Spleen (tissue), 11 donors: ENCODE measurements around the gene ABTB2. TPM values are rescaled to one million over a fixed set of nuclear protein-coding genes. Genes with fewer than 3 reads are reported as not detected.

Source experiments
- DNase-seq: peaks from one replicate; pipeline ENCODE4 v3.0.0-alpha.2; 2020
- H3K27ac ChIP-seq, 8 donors: fragments of 200-600 bp; sonication (generic) in 7 of 8; 1 replicate in 4 of 8; 2 replicates in 4 of 8; pipeline versions ENCODE4 v1.5.0 to v1.8.0; 2016 to 2021; ENCODE audit warnings: inconsistent platforms in 4 of 8, mild to moderate bottlenecking in 4 of 8, moderate library complexity in 1 of 8
- H3K27me3 ChIP-seq, 7 donors: fragments of 200-600 bp; sonication (generic) in 6 of 7; replicated peaks in 1 of 7; 1 replicate in 4 of 7; 2 replicates in 3 of 7; pipeline versions ENCODE4 v1.5.0 to v1.8.0; 2016 to 2021; ENCODE audit warnings: inconsistent platforms in 3 of 7, mild to moderate bottlenecking in 1 of 7
- H3K36me3 ChIP-seq, 6 donors: fragments of 200-600 bp; sonication (generic) in 5 of 6; 1 replicate in 4 of 6; 2 replicates in 2 of 6; pipeline versions ENCODE4 v1.5.0 to v1.8.0; 2016 to 2021; ENCODE audit warnings: inconsistent platforms in 2 of 6
- H3K4me1 ChIP-seq, 6 donors: fragments of 200-600 bp; sonication (generic) in 5 of 6; 1 replicate in 3 of 6; 2 replicates in 3 of 6; pipeline versions ENCODE4 v1.5.0 to v1.8.0; 2016 to 2021; ENCODE audit warnings: inconsistent platforms in 3 of 6
- H3K4me3 ChIP-seq, 8 donors: fragments of 200-600 bp; sonication (generic) in 7 of 8; 1 replicate in 4 of 8; 2 replicates in 4 of 8; pipeline versions ENCODE4 v1.5.0 to v1.8.0; 2016 to 2021; ENCODE audit warnings: inconsistent platforms in 4 of 8, mild to moderate bottlenecking in 4 of 8, moderate library complexity in 2 of 8
- H3K9me3 ChIP-seq, 8 donors: fragments of 200-600 bp; sonication (generic) in 7 of 8; 1 replicate in 4 of 8; 2 replicates in 4 of 8; pipeline versions ENCODE4 v1.5.0 to v1.8.0; 2016 to 2021; ENCODE audit warnings: inconsistent platforms in 4 of 8
- CTCF ChIP-seq, 11 experiments: fragments of 200-600 bp in 7 of 11; fragments of 450-650 bp in 4 of 11; sonication (generic) in 4 of 11; IDR thresholded peaks in 8 of 11; conservative IDR thresholded peaks in 3 of 11; 1 replicate in 7 of 11; 2 replicates in 4 of 11; pipeline versions ENCODE4 v1.4.0 to v1.8.0; 2016 to 2021; ENCODE audit warnings: antibody characterized with exemption in 11 of 11, inconsistent platforms in 4 of 11, mild to moderate bottlenecking in 1 of 11
- POLR2A ChIP-seq, 3 donors: fragments of 450-650 bp; IDR thresholded peaks; one replicate each; pipeline ENCODE4 v1.5.1; 2017; ENCODE audit warnings: antibody characterized with exemption in 3 of 3, mild to moderate bottlenecking in 1 of 3
- POLR2AphosphoS5 ChIP-seq, 3 donors: sonication (generic); formaldehyde crosslinking; IDR thresholded peaks; one replicate each; pipeline ENCODE4 v1.5.1; 2017; ENCODE audit warnings: antibody characterized with exemption in 3 of 3
- WGBS, 5 donors: extraction: QIAGEN DNeasy Blood & Tissue Kit in 3 of 5; methylation state at CpG; one replicate each; pipeline versions ENCODE4 v1.1.5 to v1.1.7; 2013 to 2018; 5-methylcytosine and 5-hydroxymethylcytosine counted together
- intact Hi-C: fragments of 100-400 bp; cut with DNase I; formaldehyde crosslinking; loops from one replicate; pipeline ENCODE4 v1.15.0; 2023; ENCODE audit warnings: low total_unique reads
- polyA plus RNA-seq, 3 donors: library from polyadenylated mRNA; stranded (reverse); fragments of 200-250 nt; gene quantifications; one replicate each; pipeline ENCODE4 v1.2.1, GENCODE V29; 2013
- total RNA-seq, 7 donors: library from RNA; depleted of rRNA in 3 of 7; stranded (reverse); fragments of >200 nt in 3 of 7; fragmentation: NEBNext Ultra II Directional in 4 of 7; extraction: Animal tissue kit (Norgen Biotek cat#: 25700) in 4 of 7; gene quantifications; one replicate each; pipeline versions ENCODE4 v1.1.0 to v1.2.1, GENCODE V29; 2016 to 2021
- donor health status: healthy with polysubstance abuse.
- donor health status: DM: no; HTN: no; CAD: no; lungs with moderate emphysema.
- donor health status: DM: no; HTN: no; CAD: no.
- donor health status: Bipolar disorder and iron deficiency.
- donor health status: healthy.
- donor health status: DM: no; HTN: no; CAD: no.
- donor health status: DM: yes; HTN: yes; CAD: no.

ABTB2 gene
- total and polyA plus RNA-seq, 10 donors, result 0.41 to 2.9 (median 1.7) TPM

DNA sequence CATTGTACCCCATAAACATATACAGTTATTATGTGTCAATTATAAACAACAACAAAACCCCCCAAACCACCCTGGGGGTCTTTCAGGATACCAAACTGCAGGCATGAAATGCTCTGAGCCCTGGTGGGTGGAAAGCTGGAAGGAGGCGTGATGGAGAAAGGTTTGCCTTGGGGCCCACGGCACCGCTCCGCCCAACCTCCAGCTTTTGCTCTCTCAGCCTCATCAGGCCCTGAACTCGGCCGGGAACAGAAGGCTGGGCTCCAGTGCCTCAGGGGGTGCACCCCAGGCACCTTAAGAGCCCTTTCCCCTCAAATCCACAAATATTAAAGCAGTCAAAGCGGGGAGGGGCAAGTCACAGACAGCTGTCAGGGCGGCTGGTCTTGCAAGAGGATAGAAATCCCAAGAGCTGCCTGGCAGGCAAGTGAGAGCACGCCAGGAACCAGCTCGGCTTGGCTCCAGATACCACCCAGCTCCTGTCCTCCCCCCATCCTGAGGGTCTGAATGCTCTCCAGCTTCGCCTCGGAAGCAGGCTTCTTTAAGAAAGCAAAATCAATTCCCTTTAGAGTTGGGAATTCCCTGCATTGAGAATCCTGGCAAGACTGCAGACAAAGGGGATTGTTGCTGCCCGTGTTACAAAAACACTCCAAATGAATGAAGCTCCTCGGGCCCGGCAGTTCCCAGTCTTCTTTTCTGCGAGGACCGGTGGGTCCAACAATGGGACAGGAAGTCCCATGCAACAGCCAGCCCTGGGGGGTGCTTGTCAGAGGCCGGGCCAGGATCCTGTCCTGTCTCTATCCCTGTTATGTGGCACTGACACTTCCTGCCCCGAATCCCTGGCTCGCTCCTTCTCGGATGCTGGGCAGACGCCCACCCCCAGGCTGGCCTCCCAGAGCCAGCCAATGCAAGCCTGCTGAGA, 171.6 kb downstream of the ABTB2 start:
- intact Hi-C loops, result no loop called here
- WGBS, 5 donors, result 72 to 88% (median 81%) methylated on average over 17 to 22 of the region's 22 CpGs
- H3K9me3 ChIP-seq, result no peaks in the 10 kb centered on the region
- H3K4me1 ChIP-seq, result no peaks in the 10 kb centered on the region
- DNase-seq, result no peak
- TF ChIP-seq POLR2A (IDR thresholded peaks at IDR 0.05), result no peak
- no peak overlapping the region for H3K4me3 ChIP-seq
- H3K27me3 ChIP-seq, result no peaks in the 10 kb centered on the region
- H3K36me3 ChIP-seq, result no peaks in the 10 kb centered on the region
- H3K27ac ChIP-seq, result no peak overlapping the region

DNA sequence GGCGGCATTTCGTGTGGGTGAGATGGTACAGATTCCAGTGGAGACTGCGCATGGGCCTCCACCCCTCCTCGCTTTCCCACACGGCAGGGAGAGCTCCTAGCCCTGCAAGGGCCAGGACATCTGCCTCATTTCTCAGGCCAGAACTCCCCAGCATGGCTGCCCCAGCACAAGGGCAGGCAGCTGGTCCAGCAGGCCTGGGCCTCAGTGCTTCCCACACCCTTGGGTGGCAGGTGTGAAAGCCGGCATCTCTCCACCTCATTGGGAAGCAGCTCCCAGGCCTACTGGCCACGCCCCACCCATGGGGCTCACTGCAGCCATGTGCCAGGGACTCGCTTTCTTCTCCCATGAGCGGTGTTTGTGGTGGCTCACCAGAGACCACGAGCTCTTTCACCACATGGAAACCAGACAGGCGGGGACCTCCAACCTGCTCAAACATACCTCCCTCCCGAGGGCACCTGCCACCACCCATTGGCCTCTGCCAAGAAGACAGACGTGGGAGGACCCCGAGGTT, 173.2 kb downstream of the ABTB2 start:
- Histone ChIP-seq H3K36me3 (no peaks in the 10 kb centered on the region), H3K27me3 (no peaks in the 10 kb centered on the region), H3K4me3 (no peak overlapping the region), H3K4me1 (peaks cover 0 to 3% (median 0%) of the 10 kb centered on the region in 6 donors), H3K27ac (no peak overlapping the region), H3K9me3 (no peaks in the 10 kb centered on the region)
- TF ChIP-seq CTCF (IDR thresholded peaks at IDR 0.05 in 8 of 11, conservative IDR thresholded peaks at IDR 0.05 in 3 of 11) (no peak), POLR2AphosphoS5 (IDR thresholded peaks at IDR 0.05) (no peak), POLR2A (IDR thresholded peaks at IDR 0.05) (no peak)
- intact Hi-C loops, result no loop called here
- 69 to 92% (median 87%) methylated on average over 8 to 14 of the region's 14 CpGs for WGBS, 5 donors
- DNase-seq, result no peak

GRCh38 chr11:34183848-34184391, 173.9 kb downstream of the ABTB2 start:
- Histone ChIP-seq H3K4me3 (no peak overlapping the region), H3K36me3 (no peaks in the 10 kb centered on the region), H3K27ac (no peak overlapping the region), H3K27me3 (no peaks in the 10 kb centered on the region), H3K4me1 (peaks cover 0 to 3% (median 0%) of the 10 kb centered on the region in 6 donors), H3K9me3 (no peaks in the 10 kb centered on the region)
- DNase-seq, result no peak
- no peak for TF ChIP-seq POLR2A (IDR thresholded peaks at IDR 0.05)
- no peak for TF ChIP-seq CTCF (IDR thresholded peaks at IDR 0.05 in 8 of 11, conservative IDR thresholded peaks at IDR 0.05 in 3 of 11)
- TF ChIP-seq POLR2AphosphoS5 (IDR thresholded peaks at IDR 0.05), result no peak
- intact Hi-C loops, result no loop called here
- WGBS, 5 donors, result 89 to 94% (median 92%) methylated on average over 9 of the region's 9 CpGs

- no peaks in the 10 kb centered on the region for H3K36me3 ChIP-seq
- DNase-seq, result no peak
- TF ChIP-seq POLR2A (IDR thresholded peaks at IDR 0.05) (no peak), POLR2AphosphoS5 (IDR thresholded peaks at IDR 0.05) (no peak)
- no peak overlapping the region for H3K4me3 ChIP-seq
- intact Hi-C loops, result no loop called here
- H3K4me1 ChIP-seq, result peaks cover 0 to 3% (median 0%) of the 10 kb centered on the region in 6 donors
- H3K27me3 ChIP-seq, result no peaks in the 10 kb centered on the region
- WGBS, 5 donors, result 89 to 97% (median 94%) methylated on average over 13 of the region's 13 CpGs
- H3K27ac ChIP-seq, result no peak overlapping the region
- H3K9me3 ChIP-seq, result no peaks in the 10 kb centered on the region
Observed at GRCh38 chr11:34182921-34183685, 174.7 kb downstream of the ABTB2 start.
